OCI-LY3 (cell line): ENCODE data around the gene CSNK2A2.

Source experiments
- CTCF ChIP-seq: fragments of 200-600, 300-600 bp; sonication (generic); IDR thresholded peaks from 2 replicates; pipeline ENCODE4 v1.5.1; 2014; ENCODE audit warnings: antibody characterized with exemption, low read length, low read depth
- EZH2phosphoT487 ChIP-seq: fragments of 200-600 bp; shearing (Covaris generic); IDR thresholded peaks from 2 replicates; pipeline ENCODE4 v1.6.1; 2018; ENCODE audit warnings: antibody characterized with exemption, mixed run types, low read depth

- no peak for TF ChIP-seq CTCF
- TF ChIP-seq EZH2phosphoT487, result no peak
These were observed 13.9 kb upstream of the CSNK2A2 start for GRCh38 chr16:58211846-58212245.
